GM19372 (cell line): Measurements from ENCODE around the gene CRYBG3.

Experiments used
- ATAC-seq: cut with Tn5 transposase; IDR thresholded peaks from one replicate; pipeline ENCODE4 v1.9.1; 2021; ENCODE audit warnings: mild to moderate bottlenecking, low read depth, moderate library complexity; ENCODE audit not compliant: unreplicated experiment

CRYBG3 gene

DNA sequence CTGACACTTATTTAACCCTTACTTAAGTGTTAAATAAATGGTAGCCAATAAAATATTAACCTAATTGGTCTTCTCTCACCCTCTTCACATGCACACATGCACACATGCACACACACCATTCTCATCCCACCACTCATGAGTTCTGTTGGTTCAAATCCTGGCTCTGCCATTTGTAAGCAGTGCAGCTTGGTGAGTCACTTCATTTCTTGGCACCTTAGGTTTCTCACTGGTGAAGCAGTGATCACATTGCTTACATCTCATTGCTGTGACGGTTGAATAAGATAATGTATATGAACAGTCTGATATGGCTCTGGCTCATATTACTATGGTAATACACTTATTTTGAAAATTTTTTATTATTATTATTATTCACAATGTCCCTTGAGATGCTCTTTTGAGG is 116.6 kb downstream of the CRYBG3 start:
- ATAC-seq, result no peak

DNA sequence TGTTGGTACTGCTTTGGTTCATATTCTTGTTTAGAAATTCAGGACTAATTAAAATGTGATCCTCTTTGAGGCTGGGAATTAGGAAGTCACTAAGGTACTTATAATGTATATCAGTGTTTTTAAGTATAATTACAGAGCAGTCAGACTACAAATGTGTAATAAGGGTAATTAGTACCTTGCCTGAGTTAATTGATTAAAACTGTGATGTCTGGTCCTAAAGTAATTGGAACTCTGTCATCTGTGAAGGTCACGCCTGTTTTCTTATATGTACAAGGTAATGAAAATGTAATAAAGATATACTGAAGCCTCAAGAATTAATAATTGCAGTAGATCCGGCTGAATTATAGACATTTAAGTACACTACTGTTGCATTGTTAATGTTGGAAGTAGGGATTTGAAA is 117.6 kb downstream of the CRYBG3 start:
- ATAC-seq, result no peak

- no peak for ATAC-seq
Observed at GRCh38 chr3:97940034-97940433, 118.2 kb downstream of the CRYBG3 start.

DNA sequence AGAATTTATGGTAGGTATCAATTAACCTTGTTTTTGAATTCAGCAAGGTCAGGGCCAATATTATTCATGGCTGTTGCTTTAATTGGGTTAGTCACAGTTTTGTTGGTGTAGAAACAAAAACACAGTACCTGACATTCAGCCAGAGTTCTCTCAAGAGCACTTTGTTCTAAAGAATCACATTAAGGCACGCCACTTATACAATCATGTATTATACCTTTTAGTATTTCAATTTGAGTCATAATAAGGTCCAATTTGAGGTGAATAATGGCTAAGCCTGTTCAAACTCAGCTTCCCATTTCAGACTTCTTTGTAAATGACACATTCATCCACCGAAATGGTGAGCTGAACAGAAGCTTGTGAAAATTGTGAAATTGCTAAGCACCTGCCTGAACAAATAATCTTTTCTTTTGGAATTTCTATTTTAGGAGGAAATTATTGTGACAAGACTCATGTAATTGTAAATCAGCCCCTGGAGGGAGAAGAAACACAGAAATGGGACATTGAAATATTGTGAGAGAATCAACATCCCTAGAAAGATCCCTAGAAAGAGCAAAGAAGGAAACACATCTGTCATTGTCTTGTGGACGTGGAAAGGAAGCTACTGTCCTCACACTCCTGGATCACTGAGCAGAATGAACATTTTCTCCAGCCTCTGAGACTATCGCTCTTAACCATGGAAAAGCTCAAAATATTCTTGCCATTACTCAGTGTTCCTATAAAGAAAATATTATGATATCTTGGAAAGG is 121.2 kb downstream of the CRYBG3 start:
- ATAC-seq, result no peak

DNA sequence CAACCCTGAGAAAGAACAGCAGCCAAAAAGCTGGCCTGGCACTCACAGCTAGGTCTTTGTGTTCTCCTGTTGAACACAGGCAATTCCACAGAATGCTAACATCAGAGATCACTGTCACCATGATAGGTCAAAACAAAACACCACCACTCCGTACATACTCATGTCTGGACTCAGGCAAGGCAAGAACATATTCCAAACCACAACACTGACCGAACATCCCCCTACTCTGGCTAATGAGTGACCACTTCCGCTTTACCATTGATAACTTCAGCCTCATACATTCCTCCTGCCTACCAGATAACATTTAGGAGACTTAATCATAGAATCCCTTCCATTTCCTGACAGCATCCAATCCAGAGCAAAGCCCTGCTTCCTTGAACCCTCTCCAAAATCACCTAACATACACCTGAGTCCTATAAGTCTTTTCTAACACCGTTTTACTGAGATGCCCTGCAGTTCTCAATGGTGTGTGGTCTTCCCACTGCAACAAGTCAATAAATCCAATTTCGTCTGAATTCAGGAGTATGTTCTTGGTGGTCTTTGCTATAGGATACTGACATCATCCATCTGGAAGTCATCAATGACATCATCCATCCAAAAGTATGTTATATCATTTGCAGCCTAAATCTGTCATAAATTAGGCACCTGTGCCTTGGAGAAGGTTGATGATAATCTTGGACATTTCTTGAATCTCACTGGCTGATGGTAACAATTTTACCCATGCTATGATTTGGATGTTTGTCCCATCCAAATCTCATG is 126.7 kb downstream of the CRYBG3 start:
- no peak for ATAC-seq

- no peak for ATAC-seq
Observed at GRCh38 chr3:97949110-97949485, 127.3 kb downstream of the CRYBG3 start.

DNA sequence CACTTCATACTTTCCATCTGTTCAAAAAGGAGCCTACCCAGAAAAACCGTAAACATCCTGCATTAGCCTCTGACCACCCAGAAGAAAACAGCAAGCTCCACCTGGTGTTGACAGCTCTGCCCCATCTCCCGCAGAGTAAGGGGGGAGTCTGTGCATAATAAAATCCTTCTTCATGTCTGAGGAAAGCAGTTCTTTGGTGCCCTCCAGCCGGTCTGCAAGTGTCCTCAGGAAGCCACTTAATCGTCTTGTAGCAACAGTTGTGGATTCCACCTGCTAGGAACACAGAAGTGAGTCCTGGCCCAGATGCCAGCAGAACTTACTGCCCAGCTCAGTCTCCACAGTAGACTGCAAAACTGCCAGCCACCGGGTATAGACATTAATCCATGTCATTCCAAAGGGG is 127.9 kb downstream of the CRYBG3 start:
- ATAC-seq, result no peak

DNA sequence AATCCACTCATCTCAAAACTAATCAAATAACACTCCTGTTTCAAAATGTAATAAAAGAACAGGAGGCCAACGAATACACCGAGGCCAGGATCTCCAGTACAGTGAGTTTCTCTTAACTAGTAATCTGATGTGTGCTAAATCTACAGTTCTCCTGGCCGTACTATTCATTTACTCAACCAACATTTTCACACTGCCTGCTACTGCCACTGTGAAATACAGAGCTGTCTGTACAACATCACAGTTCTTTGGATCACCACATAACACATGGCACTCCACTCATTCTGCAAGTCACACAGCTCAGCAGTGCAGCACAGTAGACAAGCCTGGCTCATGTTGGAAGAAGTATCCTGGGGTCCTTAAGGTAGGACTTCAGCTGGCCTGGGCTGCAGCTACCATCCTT is 128.5 kb downstream of the CRYBG3 start:
- ATAC-seq, result no peak

GRCh38 chr3:97952280-97952679 is 130.5 kb downstream of the CRYBG3 start:
- ATAC-seq, result no peak

- ATAC-seq, result no peak
Observed at GRCh38 chr3:97952872-97953271, 131.1 kb downstream of the CRYBG3 start.

- ATAC-seq, result peak; percentile 72
Observed at GRCh38 chr3:97954228-97954827, 132.5 kb downstream of the CRYBG3 start.

- no peak for ATAC-seq
Observed at GRCh38 chr3:97956051-97956450, 134.2 kb downstream of the CRYBG3 start.

GRCh38 chr3:97957617-97958311 is 136.0 kb downstream of the CRYBG3 start:
- no peak for ATAC-seq

DNA sequence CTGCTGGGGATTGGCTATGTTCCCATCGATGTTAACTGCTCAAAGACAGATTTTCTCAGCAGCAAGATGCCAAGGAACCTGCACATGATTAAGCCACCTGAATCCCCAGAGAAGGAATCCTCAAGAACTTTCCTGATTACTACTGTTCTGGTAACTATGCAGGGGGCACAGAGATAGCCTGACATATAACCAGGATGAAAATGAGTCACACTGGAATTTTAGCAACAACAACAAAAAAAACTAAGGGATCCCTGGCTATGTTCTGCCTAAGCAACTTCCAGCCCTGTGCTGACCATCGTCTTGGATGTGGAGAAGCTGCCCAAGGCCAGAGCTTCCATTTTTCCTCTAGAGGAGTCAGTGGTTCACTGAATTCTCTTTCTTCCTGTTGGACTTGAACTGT is 136.6 kb downstream of the CRYBG3 start:
- no peak for ATAC-seq

DNA sequence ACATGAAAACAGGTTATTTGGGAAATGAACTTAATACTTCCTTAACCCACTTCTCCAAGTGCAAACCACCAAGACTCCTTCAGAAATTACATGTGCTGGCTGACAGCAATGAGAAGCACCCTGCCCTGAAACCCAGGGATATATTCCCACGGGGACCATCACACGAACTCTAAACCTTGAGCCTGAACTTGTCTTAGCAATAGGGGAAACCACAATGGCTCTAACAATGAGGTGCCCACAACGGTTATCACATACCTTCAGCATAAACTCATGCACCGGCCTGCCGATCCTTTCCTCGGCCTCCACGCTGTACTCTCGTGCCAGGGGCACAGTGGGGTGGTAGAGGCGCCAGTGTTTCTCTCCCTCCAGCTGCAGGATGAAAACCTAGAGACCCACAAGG is 137.0 kb downstream of the CRYBG3 start:
- ATAC-seq, result no peak

- no peak for ATAC-seq
Observed at GRCh38 chr3:97959872-97960271, 138.1 kb downstream of the CRYBG3 start.

- no peak for ATAC-seq
Observed at GRCh38 chr3:97960551-97960950, 138.7 kb downstream of the CRYBG3 start.

DNA sequence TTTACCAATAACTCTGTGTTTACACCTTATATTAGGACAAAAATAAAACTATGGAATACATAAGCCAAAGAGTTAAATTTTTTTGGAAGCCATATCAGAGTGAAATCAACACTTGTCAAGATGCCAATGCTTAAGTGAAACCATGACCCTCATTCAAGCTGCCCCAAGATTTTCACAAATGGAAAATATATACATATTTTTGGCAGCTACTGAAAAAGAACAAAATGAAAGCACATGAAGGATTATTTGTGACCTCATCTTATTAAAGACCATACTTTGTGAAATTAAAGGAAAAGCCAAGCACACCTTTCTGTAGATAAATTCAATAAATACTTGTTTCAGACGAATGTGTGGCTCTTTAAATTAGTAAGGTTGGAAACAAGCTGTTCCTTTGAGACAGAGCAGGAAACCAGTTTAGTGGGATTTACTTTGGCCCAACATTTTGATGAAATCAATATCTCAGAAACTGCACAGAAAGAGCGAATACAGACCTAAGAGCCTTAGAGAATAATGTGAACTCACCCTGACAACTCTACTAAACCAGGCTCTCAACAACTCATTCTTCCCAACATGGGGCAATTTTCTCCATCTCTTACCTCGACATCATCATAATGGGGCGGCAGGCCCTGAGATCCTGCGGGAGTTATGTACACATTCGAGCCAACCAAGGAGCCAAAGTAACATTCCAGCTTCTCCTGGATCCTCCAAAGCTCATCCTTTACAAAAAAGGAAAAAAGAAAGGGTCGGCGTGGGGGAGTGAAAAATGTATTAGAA is 139.4 kb downstream of the CRYBG3 start:
- ATAC-seq, result no peak

DNA sequence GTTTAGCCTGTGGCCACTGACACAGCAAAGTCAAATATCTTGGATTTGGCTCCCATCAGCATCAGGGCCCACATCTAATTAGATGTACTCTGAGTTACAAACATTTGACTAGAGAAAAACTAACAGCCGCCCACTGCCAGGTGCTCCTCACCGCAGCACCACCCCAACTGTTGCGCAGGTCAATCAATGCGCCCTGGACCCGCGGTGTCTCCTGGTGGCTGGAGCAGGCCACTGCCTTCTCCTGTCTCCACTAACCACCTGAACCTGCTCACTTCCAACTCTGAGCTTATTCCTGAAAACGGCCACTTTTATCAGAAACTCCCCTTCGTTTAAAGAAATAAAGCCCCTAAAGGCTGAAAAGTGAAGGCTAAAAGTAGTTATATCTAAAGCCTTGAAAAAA is 146.2 kb downstream of the CRYBG3 start:
- no peak for ATAC-seq

DNA sequence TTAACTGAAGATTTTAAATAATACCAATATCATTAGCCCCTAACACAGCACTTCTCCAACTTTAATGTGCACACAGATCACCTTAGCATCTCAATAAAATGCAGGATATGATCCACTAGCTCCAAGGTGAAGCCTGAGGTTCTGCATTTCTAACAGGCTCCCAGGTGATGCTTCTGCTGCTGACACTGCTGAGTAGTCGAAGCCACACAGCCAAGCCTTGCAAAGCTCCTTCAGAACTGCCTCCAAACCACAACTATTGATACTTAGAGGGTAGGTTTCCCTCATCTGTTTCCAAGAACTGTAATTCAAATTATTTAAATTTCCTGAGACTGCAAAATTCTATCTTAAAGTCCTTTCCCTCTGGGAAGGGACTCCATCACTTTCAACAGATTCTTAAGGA is 146.6 kb downstream of the CRYBG3 start:
- ATAC-seq, result no peak
